ENCODE measurements around the gene HNRNPA3. TPM values are rescaled to one million over a fixed set of nuclear protein-coding genes. Genes with fewer than 3 reads are reported as not detected.
A peak's percentile ranks its signal among the peaks of the same experiment; 100 is the strongest.
"Not testable (repeated sequence)": the region's sequence is repeated elsewhere in the genome, so short reads cannot be mapped to it uniquely, and the experiment has no call there.

HNRNPA3 gene
- total and polyA plus RNA-seq, 5 donors = 66.9 to 110 (median 78.7) TPM

GRCh38 chr2:177212891-177213856 lies 580 bp downstream of the HNRNPA3 start:
- intact Hi-C loops (cut with DNase I) = loop anchor here in 2 of 4 donors (5.0 to 10.0 kb wide), 2 partner anchors 48 to 49 kb away; partner anchors contain the start of gene NFE2L2 (in 2 of the 2)
- ATAC-seq (peak; percentile 91), DNase-seq (peak; percentile 96 to 98 (median 97))
- Histone ChIP-seq H3K4me1 (ENCODE audit: control insufficient read depth, insufficient read depth, low read length) (peaks cover 3% of the 10 kb centered on the region), H3K27me3 (ENCODE audit: control insufficient read depth, insufficient read depth) (no peaks in the 10 kb centered on the region), H3K27ac (ENCODE audit: low read length) (peak overlapping the region; percentile 100), H3K9me3 (ENCODE audit: control insufficient read depth, low read length) (no peaks in the 10 kb centered on the region), H3K4me3 (ENCODE audit: low read length) (peak overlapping the region; percentile 97)
- under 1% methylated on average over 74 of the region's 74 CpGs for WGBS

GRCh38 chr2:177217247-177217843 lies 4.8 kb downstream of the HNRNPA3 start:
- Histone ChIP-seq H3K9me3 (ENCODE audit: control insufficient read depth, low read length) (no peaks in the 10 kb centered on the region), H3K27me3 (ENCODE audit: control insufficient read depth, insufficient read depth) (no peaks in the 10 kb centered on the region), H3K27ac (ENCODE audit: low read length) (no peak overlapping the region), H3K4me3 (ENCODE audit: low read length) (no peak overlapping the region), H3K4me1 (ENCODE audit: control insufficient read depth, insufficient read depth, low read length) (peaks cover 3% of the 10 kb centered on the region)
- DNase-seq (no peak), ATAC-seq (no peak)
- 82% methylated on average over 5 of the region's 5 CpGs for WGBS
- intact Hi-C loops (cut with DNase I) = loop anchor here in 2 of 4 donors (5.0 to 10.0 kb wide), 2 partner anchors 35 to 53 kb away; no protein-coding TSS in a partner anchor

- DNase-seq; ATAC-seq; H3K4me1 ChIP-seq (ENCODE audit: control insufficient read depth, insufficient read depth, low read length); H3K27me3 ChIP-seq (ENCODE audit: control insufficient read depth, insufficient read depth); H3K9me3 ChIP-seq (ENCODE audit: control insufficient read depth, low read length); H3K4me3 ChIP-seq (ENCODE audit: low read length); H3K27ac ChIP-seq (ENCODE audit: low read length): not testable (repeated sequence)
- intact Hi-C loops (cut with DNase I) = loop anchor here in 2 of 4 donors (5.0 to 10.0 kb wide), 2 partner anchors 33 to 55 kb away; no protein-coding TSS in a partner anchor
- 95% methylated on average over 2 of the region's 2 CpGs for WGBS
Measured at GRCh38 chr2:177219787-177220186, 7.2 kb downstream of the HNRNPA3 start.

- intact Hi-C loops (cut with DNase I) = no loop called here
- 91% methylated on average over 3 of the region's 3 CpGs for WGBS
- Histone ChIP-seq H3K9me3 (ENCODE audit: control insufficient read depth, low read length) (no peaks in the 10 kb centered on the region), H3K27ac (ENCODE audit: low read length) (no peak overlapping the region), H3K4me1 (ENCODE audit: control insufficient read depth, insufficient read depth, low read length) (no peaks in the 10 kb centered on the region), H3K4me3 (ENCODE audit: low read length) (no peak overlapping the region), H3K27me3 (ENCODE audit: control insufficient read depth, insufficient read depth) (no peaks in the 10 kb centered on the region)
- no peak for DNase-seq
- no peak for ATAC-seq
Measured at GRCh38 chr2:177221534-177221933, 8.9 kb downstream of the HNRNPA3 start.

GRCh38 chr2:177221970-177222369 lies 9.4 kb downstream of the HNRNPA3 start:
- intact Hi-C loops (cut with DNase I) = no loop called here
- Histone ChIP-seq H3K4me1 (ENCODE audit: control insufficient read depth, insufficient read depth, low read length) (no peaks in the 10 kb centered on the region), H3K9me3 (ENCODE audit: control insufficient read depth, low read length) (no peaks in the 10 kb centered on the region), H3K27me3 (ENCODE audit: control insufficient read depth, insufficient read depth) (no peaks in the 10 kb centered on the region), H3K27ac (ENCODE audit: low read length) (no peak overlapping the region), H3K4me3 (ENCODE audit: low read length) (no peak overlapping the region)
- ATAC-seq (no peak), DNase-seq (no peak)
- WGBS = 82% methylated on average over 3 of the region's 3 CpGs

GRCh38 chr2:177223436-177223835 lies 10.8 kb downstream of the HNRNPA3 start:
- DNase-seq; H3K27me3 ChIP-seq (ENCODE audit: control insufficient read depth, insufficient read depth); H3K27ac ChIP-seq (ENCODE audit: low read length); H3K4me3 ChIP-seq (ENCODE audit: low read length); intact Hi-C loops (cut with DNase I); ATAC-seq; H3K4me1 ChIP-seq (ENCODE audit: control insufficient read depth, insufficient read depth, low read length); H3K9me3 ChIP-seq (ENCODE audit: control insufficient read depth, low read length): not testable (repeated sequence)

- H3K4me1 ChIP-seq (ENCODE audit: control insufficient read depth, insufficient read depth, low read length) = peaks cover 1% of the 10 kb centered on the region
- intact Hi-C loops (cut with DNase I) = no loop called here
- WGBS = 83% methylated on average over 2 of the region's 2 CpGs
- no peak for ATAC-seq
- no peaks in the 10 kb centered on the region for H3K27me3 ChIP-seq (ENCODE audit: control insufficient read depth, insufficient read depth)
- H3K4me3 ChIP-seq (ENCODE audit: low read length) = no peak overlapping the region
- no peak for DNase-seq
- H3K9me3 ChIP-seq (ENCODE audit: control insufficient read depth, low read length) = no peaks in the 10 kb centered on the region
- H3K27ac ChIP-seq (ENCODE audit: low read length) = no peak overlapping the region
Measured at GRCh38 chr2:177225965-177226360, 13.4 kb downstream of the HNRNPA3 start.

GRCh38 chr2:177229442-177230242 lies 17.0 kb downstream of the HNRNPA3 start:
- WGBS = 93% methylated on average over 8 of the region's 8 CpGs
- H3K9me3 ChIP-seq (ENCODE audit: control insufficient read depth, low read length) = no peaks in the 10 kb centered on the region
- DNase-seq = peak in 2 of 3 donors; percentile 28 to 32
- H3K27me3 ChIP-seq (ENCODE audit: control insufficient read depth, insufficient read depth) = no peaks in the 10 kb centered on the region
- H3K4me1 ChIP-seq (ENCODE audit: control insufficient read depth, insufficient read depth, low read length) = peaks cover 1% of the 10 kb centered on the region
- peak overlapping the region; percentile 6 for H3K27ac ChIP-seq (ENCODE audit: low read length)
- ATAC-seq = peak; percentile 12 to 30
- intact Hi-C loops (cut with DNase I) = no loop called here
- no peak overlapping the region for H3K4me3 ChIP-seq (ENCODE audit: low read length)

- Histone ChIP-seq H3K27me3 (ENCODE audit: control insufficient read depth, insufficient read depth) (no peaks in the 10 kb centered on the region), H3K9me3 (ENCODE audit: control insufficient read depth, low read length) (no peaks in the 10 kb centered on the region), H3K27ac (ENCODE audit: low read length) (no peak overlapping the region), H3K4me1 (ENCODE audit: control insufficient read depth, insufficient read depth, low read length) (peaks cover 5% of the 10 kb centered on the region), H3K4me3 (ENCODE audit: low read length) (no peak overlapping the region)
- ATAC-seq (no peak), DNase-seq (no peak)
- 92% methylated on average over 3 of the region's 3 CpGs for WGBS
- intact Hi-C loops (cut with DNase I) = no loop called here
Measured at GRCh38 chr2:177231270-177231669, 18.7 kb downstream of the HNRNPA3 start.

- no peak for ATAC-seq
Measured at GRCh38 chr2:177232098-177232704, 19.6 kb downstream of the HNRNPA3 start.

More at GRCh38 chr2:177232098-177232704, 19.6 kb downstream of the HNRNPA3 start:
- no peaks in the 10 kb centered on the region for H3K27me3 ChIP-seq (ENCODE audit: control insufficient read depth, insufficient read depth)
- no peak for DNase-seq
- H3K27ac ChIP-seq (ENCODE audit: low read length) = no peak overlapping the region
- no peak overlapping the region for H3K4me3 ChIP-seq (ENCODE audit: low read length)
- intact Hi-C loops (cut with DNase I) = no loop called here
- H3K9me3 ChIP-seq (ENCODE audit: control insufficient read depth, low read length) = no peaks in the 10 kb centered on the region
- 85% methylated on average over 8 of the region's 8 CpGs for WGBS
- H3K4me1 ChIP-seq (ENCODE audit: control insufficient read depth, insufficient read depth, low read length) = peaks cover 9% of the 10 kb centered on the region
